Sigmoid colon (tissue), 7 donors: Measurements from ENCODE around the gene ADGB. TPM values are rescaled to one million over a fixed set of nuclear protein-coding genes. Genes with fewer than 3 reads are reported as not detected.

Experiments used
- DNase-seq: peaks from one replicate; pipeline ENCODE4 v3.0.0-alpha.2; 2019
- H3K27ac ChIP-seq, 4 donors: fragments of 200-600 bp; sonication (generic); one replicate each; pipeline ENCODE4 v1.5.1; 2016 to 2019; ENCODE audit warnings: mild to moderate bottlenecking in 1 of 4
- H3K27me3 ChIP-seq, 3 donors: fragments of 200-600 bp; sonication (generic); one replicate each; pipeline ENCODE4 v1.5.1; 2019; ENCODE audit warnings: mild to moderate bottlenecking in 1 of 3
- H3K36me3 ChIP-seq, 4 donors: fragments of 200-600 bp; sonication (generic); one replicate each; pipeline ENCODE4 v1.5.1; 2016 to 2019
- H3K4me1 ChIP-seq, 4 donors: fragments of 200-600 bp; sonication (generic); one replicate each; pipeline ENCODE4 v1.5.1; 2017 to 2019
- H3K4me3 ChIP-seq, 4 donors: fragments of 200-600 bp; sonication (generic); one replicate each; pipeline ENCODE4 v1.5.1; 2017 to 2019; ENCODE audit warnings: mild to moderate bottlenecking in 2 of 4, moderate library complexity in 1 of 4
- H3K9me3 ChIP-seq, 4 donors: fragments of 200-600 bp in 3 of 4; sonication (generic) in 3 of 4; one replicate each; pipeline versions ENCODE4 v1.5.1 to v1.6.1; 2013 to 2019
- EP300 ChIP-seq, 4 donors: sonication (generic); formaldehyde crosslinking; IDR thresholded peaks; one replicate each; pipeline ENCODE4 v1.6.1; 2017; ENCODE audit warnings: antibody characterized with exemption in 4 of 4
- POLR2A ChIP-seq, 2 donors: fragments of 450-650 bp; IDR thresholded peaks; one replicate each; pipeline ENCODE4 v1.6.1; 2016; ENCODE audit warnings: antibody characterized with exemption in 2 of 2, mild to moderate bottlenecking in 2 of 2, moderate library complexity in 2 of 2
- POLR2AphosphoS5 ChIP-seq, 4 donors: sonication (generic); formaldehyde crosslinking; IDR thresholded peaks; one replicate each; pipeline ENCODE4 v1.6.1; 2017; ENCODE audit warnings: antibody characterized with exemption in 4 of 4
- WGBS, 2 donors: extraction: QIAGEN DNeasy Blood & Tissue Kit; methylation state at CpG; one replicate each; pipeline ENCODE4 v1.1.7; 2013; 5-methylcytosine and 5-hydroxymethylcytosine counted together
- intact Hi-C: fragments of 100-400 bp; cut with DNase I; formaldehyde crosslinking; loops from one replicate; pipeline ENCODE4 v1.15.1; 2023
- polyA plus RNA-seq, 3 donors: library from polyadenylated mRNA; stranded (reverse); fragments of 200-250 nt; gene quantifications; one replicate each; pipeline ENCODE4 v1.2.3, GENCODE V29; 2013
- total RNA-seq, 4 donors: library from RNA; depleted of rRNA; stranded (reverse); fragments of >200 nt; gene quantifications; one replicate each; pipeline ENCODE4 v1.1.0, GENCODE V29; 2016
- TF ChIP-seq, protein P1 (sequence below), 4 experiments: fragments of 450-650 bp in 3 of 4; fragments of 200-600 bp in 1 of 4; IDR thresholded peaks; one replicate each; pipeline ENCODE4 v1.5.1; 2016 to 2019; ENCODE audit warnings: antibody characterized with exemption in 4 of 4, mild to moderate bottlenecking in 3 of 4, moderate library complexity in 2 of 4
- donor health status: healthy with polysubstance abuse.
- donor health status: Bipolar disorder and iron deficiency.
- donor health status: healthy.

The ADGB gene
- total and polyA plus RNA-seq, 7 donors = 0.13 to 0.55 TPM; not detected in 5

DNA sequence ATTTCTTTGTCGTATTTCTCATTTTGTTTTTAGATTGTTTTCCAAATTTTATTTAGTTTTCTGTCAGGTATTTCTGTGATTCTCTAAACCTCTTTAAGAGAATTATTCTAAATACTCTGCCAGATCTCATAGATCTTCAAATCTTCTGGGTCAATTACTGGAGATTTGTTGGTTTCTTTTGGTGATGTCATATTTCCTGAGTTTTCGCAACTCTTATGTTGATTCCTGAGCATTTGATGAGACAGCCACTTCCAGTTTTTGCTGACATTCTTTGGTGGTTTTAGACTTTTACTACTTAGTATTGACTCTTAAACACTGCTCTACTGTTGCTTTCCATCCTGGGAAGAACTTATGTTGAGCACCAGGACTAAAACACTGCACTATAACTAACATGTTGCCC is 21.9 kb downstream of the ADGB start:
- no peaks in the 10 kb centered on the region for H3K27me3 ChIP-seq
- no peak overlapping the region for H3K27ac ChIP-seq
- no peak for DNase-seq
- intact Hi-C loops = no loop called here
- no peaks in the 10 kb centered on the region for H3K36me3 ChIP-seq
- TF ChIP-seq, protein P1, sequence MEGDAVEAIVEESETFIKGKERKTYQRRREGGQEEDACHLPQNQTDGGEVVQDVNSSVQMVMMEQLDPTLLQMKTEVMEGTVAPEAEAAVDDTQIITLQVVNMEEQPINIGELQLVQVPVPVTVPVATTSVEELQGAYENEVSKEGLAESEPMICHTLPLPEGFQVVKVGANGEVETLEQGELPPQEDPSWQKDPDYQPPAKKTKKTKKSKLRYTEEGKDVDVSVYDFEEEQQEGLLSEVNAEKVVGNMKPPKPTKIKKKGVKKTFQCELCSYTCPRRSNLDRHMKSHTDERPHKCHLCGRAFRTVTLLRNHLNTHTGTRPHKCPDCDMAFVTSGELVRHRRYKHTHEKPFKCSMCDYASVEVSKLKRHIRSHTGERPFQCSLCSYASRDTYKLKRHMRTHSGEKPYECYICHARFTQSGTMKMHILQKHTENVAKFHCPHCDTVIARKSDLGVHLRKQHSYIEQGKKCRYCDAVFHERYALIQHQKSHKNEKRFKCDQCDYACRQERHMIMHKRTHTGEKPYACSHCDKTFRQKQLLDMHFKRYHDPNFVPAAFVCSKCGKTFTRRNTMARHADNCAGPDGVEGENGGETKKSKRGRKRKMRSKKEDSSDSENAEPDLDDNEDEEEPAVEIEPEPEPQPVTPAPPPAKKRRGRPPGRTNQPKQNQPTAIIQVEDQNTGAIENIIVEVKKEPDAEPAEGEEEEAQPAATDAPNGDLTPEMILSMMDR (IDR thresholded peaks at IDR 0.05) = no peak
- TF ChIP-seq POLR2A (IDR thresholded peaks at IDR 0.05) (no peak), POLR2AphosphoS5 (IDR thresholded peaks at IDR 0.05) (no peak), EP300 (IDR thresholded peaks at IDR 0.05) (no peak)
- H3K4me1 ChIP-seq = no peaks in the 10 kb centered on the region
- 93 to 95% methylated on average over 2 of the region's 2 CpGs for WGBS, 2 donors
- H3K4me3 ChIP-seq = no peak overlapping the region
- H3K9me3 ChIP-seq = no peaks in the 10 kb centered on the region

DNA sequence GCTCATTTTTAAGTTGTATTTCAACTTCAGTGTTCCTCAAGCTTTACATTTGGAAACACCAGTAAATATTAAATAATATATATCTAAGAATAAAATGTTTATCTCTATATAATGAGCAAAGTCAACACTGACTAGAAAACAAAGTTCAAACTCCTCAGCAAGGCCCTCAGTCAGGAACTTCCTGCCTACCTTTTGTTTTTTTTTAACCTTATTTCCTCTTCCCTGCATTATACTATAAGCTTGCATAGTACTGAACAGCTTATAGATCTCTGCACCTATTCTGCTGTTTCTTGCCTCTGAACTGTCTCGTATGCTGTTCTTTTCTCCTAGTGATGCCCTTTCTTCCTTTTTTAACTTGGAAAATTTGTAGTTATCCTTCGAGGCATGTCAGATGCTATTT is 29.6 kb downstream of the ADGB start:
- Histone ChIP-seq H3K9me3 (no peaks in the 10 kb centered on the region), H3K27ac (no peak overlapping the region), H3K27me3 (no peaks in the 10 kb centered on the region), H3K36me3 (no peaks in the 10 kb centered on the region), H3K4me3 (no peak overlapping the region), H3K4me1 (no peaks in the 10 kb centered on the region)
- TF ChIP-seq POLR2A (IDR thresholded peaks at IDR 0.05) = no peak
- TF ChIP-seq POLR2AphosphoS5 (IDR thresholded peaks at IDR 0.05) = no peak
- TF ChIP-seq, protein P1 (IDR thresholded peaks at IDR 0.05) = no peak
- no peak for TF ChIP-seq EP300 (IDR thresholded peaks at IDR 0.05)
- 83 to 86% methylated on average over 2 of the region's 2 CpGs for WGBS, 2 donors
- no peak for DNase-seq
- intact Hi-C loops = no loop called here

DNA sequence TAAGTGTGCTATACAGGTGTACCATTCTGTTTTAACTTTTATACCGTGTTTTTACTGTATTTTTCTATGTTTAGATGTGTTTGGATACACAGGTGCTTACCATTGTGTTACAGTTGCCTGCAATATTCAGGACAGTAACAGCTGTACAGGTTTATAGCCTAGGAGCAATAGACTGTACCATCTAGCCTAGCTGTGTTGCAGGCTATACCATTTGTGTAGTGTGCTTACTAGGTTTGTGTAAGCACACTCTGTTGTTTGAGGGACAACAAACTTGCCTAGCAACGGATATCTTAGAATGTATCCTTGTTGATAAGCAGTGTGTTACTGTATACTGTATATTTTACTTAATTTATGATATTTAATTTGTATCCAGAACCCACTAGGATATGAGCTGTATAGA is 35.2 kb downstream of the ADGB start:
- H3K27me3 ChIP-seq = no peaks in the 10 kb centered on the region
- 22 to 66% methylated on average over 2 of the region's 2 CpGs for WGBS, 2 donors
- H3K4me1 ChIP-seq = no peaks in the 10 kb centered on the region
- no peak for DNase-seq
- no peak overlapping the region for H3K4me3 ChIP-seq
- H3K36me3 ChIP-seq = no peaks in the 10 kb centered on the region
- intact Hi-C loops = no loop called here
- H3K27ac ChIP-seq = no peak overlapping the region
- TF ChIP-seq EP300 (IDR thresholded peaks at IDR 0.05) (no peak), POLR2AphosphoS5 (IDR thresholded peaks at IDR 0.05) (no peak), POLR2A (IDR thresholded peaks at IDR 0.05) (no peak)
- TF ChIP-seq, protein P1 (IDR thresholded peaks at IDR 0.05) = no peak
- H3K9me3 ChIP-seq = no peaks in the 10 kb centered on the region

DNA sequence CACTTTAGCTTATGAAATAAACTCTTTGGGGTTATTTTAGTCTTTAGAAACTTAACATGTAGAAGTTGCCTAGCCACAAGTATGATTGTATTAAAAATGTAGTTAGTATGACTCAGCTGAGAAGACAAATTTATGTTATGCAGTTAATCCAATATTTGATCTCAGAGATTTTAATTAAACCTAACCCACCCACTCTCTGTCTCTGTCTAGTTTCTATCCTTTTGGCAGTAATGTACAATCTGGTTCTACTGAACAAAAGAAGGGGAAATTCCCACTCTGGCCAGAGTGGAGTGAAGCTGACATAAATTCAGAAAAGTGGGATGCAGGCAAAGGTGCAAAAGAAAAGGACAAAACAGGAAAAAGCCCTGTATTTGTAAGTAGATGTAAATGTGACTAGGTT is 36.4 kb downstream of the ADGB start:
- no peaks in the 10 kb centered on the region for H3K36me3 ChIP-seq
- H3K9me3 ChIP-seq = no peaks in the 10 kb centered on the region
- H3K4me1 ChIP-seq = no peaks in the 10 kb centered on the region
- H3K4me3 ChIP-seq = no peak overlapping the region
- H3K27me3 ChIP-seq = no peaks in the 10 kb centered on the region
- TF ChIP-seq EP300 (IDR thresholded peaks at IDR 0.05) = no peak
- TF ChIP-seq POLR2AphosphoS5 (IDR thresholded peaks at IDR 0.05) = no peak
- TF ChIP-seq POLR2A (IDR thresholded peaks at IDR 0.05) = no peak
- TF ChIP-seq, protein P1 (IDR thresholded peaks at IDR 0.05) = no peak
- DNase-seq = no peak
- intact Hi-C loops = no loop called here
- no peak overlapping the region for H3K27ac ChIP-seq

DNA sequence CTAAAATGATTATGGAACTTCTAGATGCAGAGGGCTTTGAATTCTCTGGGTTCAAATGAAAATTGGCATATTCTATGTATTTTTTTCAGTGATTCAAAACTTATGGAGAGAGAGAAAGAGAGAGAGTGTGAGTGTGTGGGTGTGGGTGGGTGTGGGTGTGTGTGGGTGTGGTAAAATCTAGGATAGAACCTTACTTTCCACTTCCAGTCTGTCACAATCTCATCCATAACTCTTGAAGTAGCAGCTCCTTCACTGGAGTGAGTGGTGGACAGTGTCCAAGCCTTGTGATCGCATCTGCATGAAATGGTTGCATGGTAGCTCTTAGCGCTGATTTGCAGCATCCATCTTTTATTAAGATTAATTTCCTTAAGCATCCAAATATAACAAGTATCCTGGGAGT is 37.7 kb downstream of the ADGB start:
- H3K4me1 ChIP-seq = no peaks in the 10 kb centered on the region
- WGBS, 2 donors = 96 to 97% methylated on average over 2 of the region's 2 CpGs

More for the DNA sequence above, 37.7 kb downstream of the ADGB start:
- intact Hi-C loops = no loop called here
- Histone ChIP-seq H3K36me3 (no peaks in the 10 kb centered on the region), H3K4me3 (no peak overlapping the region), H3K27me3 (no peaks in the 10 kb centered on the region), H3K27ac (no peak overlapping the region), H3K9me3 (no peaks in the 10 kb centered on the region)
- DNase-seq = no peak
- no peak for TF ChIP-seq POLR2A (IDR thresholded peaks at IDR 0.05)
- TF ChIP-seq, protein P1 (IDR thresholded peaks at IDR 0.05) = no peak
- TF ChIP-seq POLR2AphosphoS5 (IDR thresholded peaks at IDR 0.05) = no peak
- TF ChIP-seq EP300 (IDR thresholded peaks at IDR 0.05) = no peak
